Measurements from ENCODE around the gene UPK1B.

Gene UPK1B

DNA sequence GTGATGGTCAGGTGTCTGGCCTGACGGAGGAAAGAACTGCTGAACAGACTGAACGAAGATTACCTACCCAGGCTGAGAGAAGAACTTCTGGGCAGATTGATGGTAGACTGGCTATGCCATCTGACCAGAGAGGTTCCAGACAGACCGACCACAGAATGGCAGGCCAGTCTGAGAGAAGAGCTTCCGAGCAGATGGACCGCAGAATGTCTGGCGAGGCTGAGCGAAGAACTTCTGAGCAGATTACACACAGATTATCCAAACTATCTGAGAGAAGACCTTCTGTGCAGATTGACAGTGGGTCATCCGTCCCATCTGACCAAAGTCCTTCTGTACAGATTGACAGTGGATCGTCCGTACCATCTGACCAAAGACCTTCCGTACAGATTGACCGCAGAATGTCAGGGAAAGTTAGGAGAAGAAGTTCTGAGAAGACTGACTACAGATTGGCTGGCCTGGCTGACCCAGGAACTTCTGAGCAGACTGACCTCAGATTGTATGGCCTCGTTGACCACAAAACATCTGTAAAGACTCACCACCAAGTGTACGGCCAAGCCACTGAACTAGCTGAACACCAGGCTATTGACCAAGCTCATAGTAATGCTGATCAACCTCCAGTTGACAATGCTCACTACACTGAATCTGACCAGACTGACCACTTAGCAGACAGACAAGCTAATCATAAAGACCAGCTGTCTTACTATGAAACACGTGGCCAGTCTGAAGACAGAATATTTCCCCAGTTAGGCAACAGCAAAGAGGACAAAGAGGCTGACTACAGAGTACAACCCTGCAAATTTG lies 26.6 kb upstream of the UPK1B start:
- Histone ChIP-seq H3K9me3 (ENCODE audit: low read depth, low read length) (no peaks in the 10 kb centered on the region), H3K27ac (no peak overlapping the region), H3K4me3 (no peak overlapping the region), H3K9ac (ENCODE audit: insufficient read length) (no peak overlapping the region), H3K36me3 (ENCODE audit: insufficient read depth, low read length) (no peaks in the 10 kb centered on the region)
- TF ChIP-seq EZH2 (IDR thresholded peaks at IDR 0.05) (no peak), FOXP2 (optimal IDR thresholded peaks at IDR 0.05; ENCODE audit: control extremely low read depth, extremely low read length, insufficient read depth) (no peak), POLR2AphosphoS5 (IDR thresholded peaks at IDR 0.05; ENCODE audit: borderline replicate concordance, low read depth, low read length) (no peak)
- no peak for DNase-seq (ENCODE audit: low read depth, low spot score)

DNA sequence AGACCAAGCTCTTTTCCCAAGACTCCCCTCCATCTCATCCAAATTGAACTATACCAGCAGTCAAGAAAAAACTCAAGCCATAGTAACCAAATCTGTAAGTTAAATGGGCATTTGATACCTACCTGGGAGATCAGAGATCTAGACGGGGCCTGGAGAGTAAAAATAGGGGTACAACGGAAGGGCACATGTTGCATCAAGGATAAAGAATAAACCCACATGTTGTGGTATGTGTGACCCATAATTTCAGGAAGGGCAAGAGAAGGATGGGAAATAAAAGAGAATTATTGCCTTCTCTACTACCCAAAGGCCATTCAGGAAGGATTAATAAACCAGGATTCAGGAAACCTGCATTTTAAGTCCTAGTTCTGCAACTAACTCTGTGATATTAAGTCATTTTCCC lies 25.9 kb upstream of the UPK1B start:
- DNase-seq (ENCODE audit: low read depth, low spot score): no peak
- TF ChIP-seq POLR2AphosphoS5 (IDR thresholded peaks at IDR 0.05; ENCODE audit: borderline replicate concordance, low read depth, low read length): no peak
- TF ChIP-seq FOXP2 (optimal IDR thresholded peaks at IDR 0.05; ENCODE audit: control extremely low read depth, extremely low read length, insufficient read depth): no peak
- no peak for TF ChIP-seq EZH2 (IDR thresholded peaks at IDR 0.05)

DNA sequence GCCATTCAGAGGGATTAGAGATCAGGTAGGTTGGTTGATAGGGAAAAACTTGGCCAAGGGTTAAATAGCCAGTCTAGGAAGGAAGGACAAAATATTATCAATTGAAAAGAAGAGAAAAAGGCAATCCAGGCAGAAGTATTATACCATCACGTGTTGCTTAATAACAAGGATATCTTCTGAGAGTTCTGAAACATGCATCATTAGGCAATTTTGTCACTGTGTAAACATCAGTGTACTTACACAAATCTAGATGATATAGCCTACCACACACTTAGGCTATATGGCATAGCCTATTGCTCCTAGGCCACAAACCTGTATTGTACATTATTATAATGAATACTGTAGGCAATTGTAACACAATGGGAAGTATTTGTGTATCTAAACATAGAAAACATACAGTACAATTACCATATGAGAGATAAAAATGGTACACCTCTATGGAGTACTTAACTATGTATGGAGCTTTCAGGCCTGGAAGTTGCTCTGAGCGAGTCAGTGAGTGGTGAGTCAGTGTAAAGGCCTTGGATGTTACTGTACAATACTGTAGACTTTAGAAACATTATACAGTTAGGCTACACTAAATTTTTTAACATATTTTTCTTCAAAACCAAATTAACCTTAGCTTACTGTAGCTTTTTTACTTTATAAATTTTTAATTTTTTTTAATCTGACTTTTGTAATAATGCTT lies 24.8 kb upstream of the UPK1B start:
- Histone ChIP-seq H3K9ac (ENCODE audit: insufficient read length) (no peak overlapping the region), H3K27ac (no peak overlapping the region), H3K4me3 (no peak overlapping the region), H3K36me3 (ENCODE audit: insufficient read depth, low read length) (no peaks in the 10 kb centered on the region), H3K9me3 (ENCODE audit: low read depth, low read length) (no peaks in the 10 kb centered on the region)
- DNase-seq (ENCODE audit: low read depth, low spot score): no peak
- TF ChIP-seq EZH2 (IDR thresholded peaks at IDR 0.05) (no peak), POLR2AphosphoS5 (IDR thresholded peaks at IDR 0.05; ENCODE audit: borderline replicate concordance, low read depth, low read length) (no peak), FOXP2 (optimal IDR thresholded peaks at IDR 0.05; ENCODE audit: control extremely low read depth, extremely low read length, insufficient read depth) (no peak)

More for the DNA sequence above, 25.9 kb upstream of the UPK1B start:
- Histone ChIP-seq H3K9ac (ENCODE audit: insufficient read length) (no peak overlapping the region), H3K9me3 (ENCODE audit: low read depth, low read length) (no peaks in the 10 kb centered on the region), H3K4me3 (no peak overlapping the region), H3K36me3 (ENCODE audit: insufficient read depth, low read length) (no peaks in the 10 kb centered on the region), H3K27ac (no peak overlapping the region)

DNA sequence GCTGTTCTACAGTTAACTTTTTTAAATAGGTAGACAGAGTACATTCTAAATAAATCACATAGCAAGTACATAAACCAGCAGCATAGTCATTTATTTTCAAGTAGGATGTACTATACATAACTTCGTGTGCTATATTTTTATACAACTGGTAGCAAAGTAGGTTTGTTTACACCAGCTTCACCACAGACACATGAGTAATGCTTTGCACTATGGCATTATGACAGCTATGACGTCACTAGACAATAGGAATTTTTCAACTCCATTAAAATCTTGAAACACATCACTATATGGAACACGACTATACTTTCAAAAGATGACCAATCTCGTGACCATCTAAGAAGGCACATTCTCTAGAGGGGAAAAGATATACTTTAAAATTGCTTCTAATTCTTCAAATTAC lies 23.9 kb upstream of the UPK1B start:
- no peaks in the 10 kb centered on the region for H3K9me3 ChIP-seq (ENCODE audit: low read depth, low read length)
- TF ChIP-seq EZH2 (IDR thresholded peaks at IDR 0.05) (no peak), POLR2AphosphoS5 (IDR thresholded peaks at IDR 0.05; ENCODE audit: borderline replicate concordance, low read depth, low read length) (no peak), FOXP2 (optimal IDR thresholded peaks at IDR 0.05; ENCODE audit: control extremely low read depth, extremely low read length, insufficient read depth) (no peak)
- H3K9ac ChIP-seq (ENCODE audit: insufficient read length): no peak overlapping the region
- no peak overlapping the region for H3K4me3 ChIP-seq
- H3K27ac ChIP-seq: no peak overlapping the region
- no peak for DNase-seq (ENCODE audit: low read depth, low spot score)
- no peaks in the 10 kb centered on the region for H3K36me3 ChIP-seq (ENCODE audit: insufficient read depth, low read length)

DNA sequence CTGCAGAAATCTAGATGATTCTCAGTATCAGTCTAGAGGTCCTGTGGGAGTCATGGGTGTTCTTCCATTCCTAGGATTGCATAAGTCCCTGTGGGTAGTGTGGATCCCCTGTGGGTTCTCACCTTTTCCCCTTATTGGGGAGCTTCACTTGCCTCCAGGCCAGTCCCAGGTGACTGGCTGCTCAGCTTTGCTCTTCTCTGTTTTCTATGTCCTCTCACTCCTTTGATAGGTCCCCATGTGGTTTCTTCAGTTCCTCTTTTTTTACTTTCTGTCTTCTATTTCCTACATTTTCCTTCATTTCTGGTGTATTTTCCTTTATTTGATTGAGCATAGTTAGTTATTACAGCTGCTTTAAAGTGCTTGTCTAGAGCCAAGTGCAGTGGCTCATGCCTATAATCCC lies 16.5 kb upstream of the UPK1B start:
- Histone ChIP-seq H3K27ac (no peak overlapping the region), H3K9me3 (ENCODE audit: low read depth, low read length) (no peaks in the 10 kb centered on the region), H3K36me3 (ENCODE audit: insufficient read depth, low read length) (no peaks in the 10 kb centered on the region), H3K9ac (ENCODE audit: insufficient read length) (no peak overlapping the region), H3K4me3 (no peak overlapping the region)
- DNase-seq (ENCODE audit: low read depth, low spot score): no peak
- TF ChIP-seq EZH2 (IDR thresholded peaks at IDR 0.05) (no peak), FOXP2 (optimal IDR thresholded peaks at IDR 0.05; ENCODE audit: control extremely low read depth, extremely low read length, insufficient read depth) (no peak), POLR2AphosphoS5 (IDR thresholded peaks at IDR 0.05; ENCODE audit: borderline replicate concordance, low read depth, low read length) (no peak)

DNA sequence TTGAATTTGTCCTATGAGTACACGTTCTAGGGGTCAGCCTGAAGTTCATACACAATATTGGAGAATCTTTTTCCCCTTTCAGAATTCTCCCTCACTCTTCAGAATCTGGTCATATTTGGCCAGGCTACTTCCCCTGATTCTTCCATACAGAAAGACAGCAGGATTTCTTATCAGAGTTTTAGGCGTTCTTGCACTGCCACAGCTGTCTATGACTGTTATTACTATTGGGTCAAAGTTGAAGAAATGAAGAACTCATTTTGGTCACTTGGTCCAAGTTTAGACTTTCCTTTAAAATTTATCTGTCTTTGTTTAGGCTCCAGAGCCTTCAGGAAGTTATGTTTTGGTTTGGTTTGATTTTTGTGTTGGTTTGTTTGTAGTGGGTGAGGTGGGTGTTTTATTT lies 15.4 kb upstream of the UPK1B start:
- Histone ChIP-seq H3K27ac (no peak overlapping the region), H3K9ac (ENCODE audit: insufficient read length) (no peak overlapping the region), H3K4me3 (no peak overlapping the region), H3K36me3 (ENCODE audit: insufficient read depth, low read length) (no peaks in the 10 kb centered on the region), H3K9me3 (ENCODE audit: low read depth, low read length) (no peaks in the 10 kb centered on the region)
- DNase-seq (ENCODE audit: low read depth, low spot score): no peak
- TF ChIP-seq EZH2 (IDR thresholded peaks at IDR 0.05) (no peak), FOXP2 (optimal IDR thresholded peaks at IDR 0.05; ENCODE audit: control extremely low read depth, extremely low read length, insufficient read depth) (no peak), POLR2AphosphoS5 (IDR thresholded peaks at IDR 0.05; ENCODE audit: borderline replicate concordance, low read depth, low read length) (no peak)

DNA sequence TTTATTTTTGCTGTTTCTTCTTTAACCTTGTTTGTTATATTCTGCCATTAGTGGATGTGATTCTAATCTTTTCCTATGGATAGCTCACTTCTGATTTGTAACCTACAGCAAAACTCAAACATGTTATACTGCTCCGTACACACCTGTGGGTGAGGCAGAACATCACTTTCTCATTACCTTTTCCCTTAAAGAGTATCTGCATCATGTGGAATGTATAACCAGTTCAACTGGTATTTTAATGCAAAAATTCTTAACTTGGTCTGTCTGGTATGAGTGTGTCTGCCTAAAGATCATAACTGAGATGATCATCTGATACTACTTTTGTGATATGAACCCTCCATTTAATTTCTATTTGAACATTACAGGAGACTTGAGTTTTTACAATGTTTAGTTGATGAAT lies 13.0 kb upstream of the UPK1B start:
- H3K9ac ChIP-seq (ENCODE audit: insufficient read length): no peak overlapping the region
- no peaks in the 10 kb centered on the region for H3K9me3 ChIP-seq (ENCODE audit: low read depth, low read length)
- no peak overlapping the region for H3K4me3 ChIP-seq
- DNase-seq (ENCODE audit: low read depth, low spot score): no peak
- no peak for TF ChIP-seq FOXP2 (optimal IDR thresholded peaks at IDR 0.05; ENCODE audit: control extremely low read depth, extremely low read length, insufficient read depth)
- TF ChIP-seq EZH2 (IDR thresholded peaks at IDR 0.05): no peak
- TF ChIP-seq POLR2AphosphoS5 (IDR thresholded peaks at IDR 0.05; ENCODE audit: borderline replicate concordance, low read depth, low read length): no peak
- H3K27ac ChIP-seq: no peak overlapping the region
- no peaks in the 10 kb centered on the region for H3K36me3 ChIP-seq (ENCODE audit: insufficient read depth, low read length)

DNA sequence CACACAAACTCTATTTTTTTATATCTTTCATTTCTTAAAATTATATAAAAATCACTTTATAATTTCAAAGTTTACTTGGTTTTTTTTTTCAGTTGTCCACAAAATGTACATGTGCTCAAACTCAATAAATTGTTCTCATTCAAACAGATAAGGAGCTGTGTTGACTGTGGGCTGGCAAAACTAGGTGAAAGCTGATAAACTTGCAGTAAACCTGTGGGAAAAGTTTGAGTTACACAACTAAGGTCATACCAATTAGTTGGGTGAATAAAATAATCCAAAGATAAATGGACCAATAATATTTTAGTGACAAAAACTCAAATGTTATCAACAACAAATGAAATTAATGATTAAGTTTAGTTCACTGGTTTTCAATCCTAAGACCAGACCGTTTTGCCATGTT lies 12.6 kb upstream of the UPK1B start:
- no peak overlapping the region for H3K27ac ChIP-seq
- H3K36me3 ChIP-seq (ENCODE audit: insufficient read depth, low read length): no peaks in the 10 kb centered on the region
- H3K9me3 ChIP-seq (ENCODE audit: low read depth, low read length): no peaks in the 10 kb centered on the region
- no peak for DNase-seq (ENCODE audit: low read depth, low spot score)
- no peak overlapping the region for H3K9ac ChIP-seq (ENCODE audit: insufficient read length)
- H3K4me3 ChIP-seq: no peak overlapping the region
- TF ChIP-seq FOXP2 (optimal IDR thresholded peaks at IDR 0.05; ENCODE audit: control extremely low read depth, extremely low read length, insufficient read depth) (no peak), POLR2AphosphoS5 (IDR thresholded peaks at IDR 0.05; ENCODE audit: borderline replicate concordance, low read depth, low read length) (no peak), EZH2 (IDR thresholded peaks at IDR 0.05) (no peak)
